NCI-H510A (cell line): ENCODE data around the gene SRSF12.

Experiments
- DNase-seq: peaks from one replicate; lab custom pipeline; 2025; lab: John Stamatoyannopoulos, UW

The SRSF12 gene

GRCh38 chr6:89117211-89118108, at the start of gene SRSF12:
TSS of gene SRSF12 (minus strand) at chr6:89118071. CDS start at chr6:89117887, 184 bp downstream.
- DNase-seq: no peak

DNA sequence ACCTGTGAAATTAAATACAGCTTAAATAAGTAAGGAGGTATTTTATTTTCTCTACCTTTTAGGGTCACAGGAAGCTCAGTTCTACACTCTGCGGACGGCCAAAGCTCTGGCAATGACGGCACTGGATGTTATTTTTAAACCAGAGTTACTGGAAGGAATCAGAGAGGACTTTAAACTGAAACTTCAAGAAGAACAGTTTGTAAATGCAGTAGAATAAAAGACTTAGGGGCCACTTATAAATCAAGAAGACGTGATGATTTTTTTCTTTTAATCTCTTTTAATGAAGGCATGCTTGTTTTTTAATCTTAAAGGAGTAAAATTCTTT, 44.1 kb upstream of the SRSF12 start:
- DNase-seq: no peak

DNA sequence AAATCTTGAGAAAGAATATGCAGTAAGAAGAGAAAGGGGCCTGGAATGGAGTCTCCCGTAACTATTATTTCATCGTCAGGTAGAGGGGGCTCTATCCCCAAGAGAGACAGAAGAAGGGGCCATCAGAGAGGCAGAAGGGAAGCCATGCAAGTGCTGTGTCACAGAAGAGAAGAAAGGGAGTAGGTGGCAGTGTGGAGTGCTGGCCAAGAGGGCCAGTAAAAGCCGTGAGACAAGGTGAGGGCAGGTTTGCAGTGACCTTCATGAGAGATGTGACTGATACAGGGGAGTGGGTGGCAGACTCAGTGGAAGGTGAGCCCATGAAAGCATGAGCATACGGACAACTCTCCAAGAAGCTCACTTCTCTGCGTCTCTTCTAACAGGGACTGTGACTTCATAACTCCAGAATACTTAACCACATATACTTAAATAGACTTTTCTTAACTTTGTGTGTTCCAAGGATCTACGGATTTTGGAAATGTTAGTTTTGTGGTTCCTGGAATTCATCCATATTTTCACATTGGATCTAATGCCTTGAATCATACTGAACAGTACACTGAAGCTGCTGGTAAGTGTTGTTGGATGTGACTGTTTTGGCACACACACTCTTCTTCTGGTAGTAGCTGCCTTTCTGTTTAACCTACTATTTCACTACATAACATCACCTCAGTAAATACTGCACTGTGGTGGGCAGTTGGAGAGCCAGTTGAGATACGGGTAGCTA, 43.6 kb upstream of the SRSF12 start:
- DNase-seq: no peak

DNA sequence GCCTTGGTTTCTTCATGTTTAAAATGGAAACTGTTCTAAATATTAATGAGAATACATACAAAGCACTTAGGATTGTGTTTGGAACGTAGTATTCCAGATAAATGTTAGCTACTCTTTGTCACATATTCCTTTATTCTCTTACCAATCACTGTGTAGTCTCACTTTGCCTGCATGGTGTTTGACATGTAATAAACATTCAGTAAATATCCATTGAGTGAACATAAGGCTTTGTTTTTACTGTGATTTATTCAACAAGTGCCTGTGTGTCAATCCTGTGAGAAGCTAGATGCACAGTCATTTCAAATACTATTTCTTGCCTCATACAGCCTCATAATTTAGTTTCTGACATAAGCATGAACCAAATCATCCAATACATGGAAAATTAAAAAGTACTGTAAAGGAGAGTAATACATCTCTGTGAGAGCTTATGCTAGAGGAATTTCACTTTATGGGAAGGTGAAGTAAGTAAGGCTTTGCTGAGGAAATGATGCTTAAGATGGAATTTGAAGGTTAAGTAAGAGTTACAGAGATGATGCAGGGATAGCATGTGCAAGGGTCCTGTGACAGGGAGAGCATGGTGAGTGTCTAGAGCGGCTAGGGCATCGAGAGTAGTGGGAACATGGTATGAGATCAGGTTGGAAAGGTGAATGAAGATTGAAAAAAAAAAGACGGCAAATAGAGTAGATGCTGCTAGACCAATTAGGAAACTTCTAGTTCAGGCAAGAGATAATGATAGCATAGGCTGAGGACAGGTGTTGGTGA, 42.6 kb upstream of the SRSF12 start:
- no peak for DNase-seq

GRCh38 chr6:89154131-89154530, 36.3 kb upstream of the SRSF12 start:
- DNase-seq: no peak

GRCh38 chr6:89148016-89148750, 30.3 kb upstream of the SRSF12 start:
- DNase-seq: no peak

GRCh38 chr6:89146718-89147700, 29.1 kb upstream of the SRSF12 start:
- DNase-seq: no peak

DNA sequence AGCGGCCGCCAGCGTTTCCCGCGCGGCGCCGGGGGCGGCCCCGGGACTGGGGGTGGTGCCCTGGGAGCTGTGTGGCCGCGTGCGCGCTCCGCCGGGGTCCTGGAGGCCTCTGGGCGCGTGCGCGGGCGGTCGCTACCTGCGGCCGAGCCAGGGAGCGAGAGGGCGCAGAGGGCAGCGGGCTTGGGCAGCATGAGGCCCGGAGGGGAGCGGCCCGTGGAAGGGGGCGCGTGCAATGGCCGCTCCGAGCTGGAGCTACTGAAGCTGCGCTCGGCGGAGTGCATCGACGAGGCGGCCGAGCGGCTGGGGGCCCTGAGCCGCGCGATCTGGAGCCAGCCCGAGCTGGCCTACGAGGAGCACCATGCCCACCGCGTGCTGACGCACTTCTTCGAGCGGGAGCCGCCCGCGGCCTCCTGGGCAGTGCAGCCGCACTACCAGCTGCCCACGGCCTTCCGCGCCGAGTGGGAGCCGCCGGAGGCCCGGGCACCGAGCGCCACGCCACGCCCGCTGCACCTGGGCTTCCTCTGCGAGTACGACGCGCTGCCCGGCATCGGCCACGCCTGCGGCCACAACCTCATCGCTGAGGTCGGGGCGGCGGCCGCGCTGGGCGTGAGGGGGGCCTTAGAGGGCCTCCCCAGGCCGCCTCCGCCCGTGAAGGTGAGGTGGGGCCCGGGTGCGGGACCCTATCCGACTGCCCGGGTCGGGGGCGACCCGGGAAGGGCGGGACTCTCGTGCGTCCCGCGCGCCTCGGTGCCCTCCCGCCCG, 28.3 kb upstream of the SRSF12 start, which contains the start of gene PM20D2:
Gene PM20D2, plus strand, starts transcription at position 100 of the 762 bp plus-strand sequence. Its CDS starts 90 bp downstream, at position 190.
- peak; percentile 55 for DNase-seq

DNA sequence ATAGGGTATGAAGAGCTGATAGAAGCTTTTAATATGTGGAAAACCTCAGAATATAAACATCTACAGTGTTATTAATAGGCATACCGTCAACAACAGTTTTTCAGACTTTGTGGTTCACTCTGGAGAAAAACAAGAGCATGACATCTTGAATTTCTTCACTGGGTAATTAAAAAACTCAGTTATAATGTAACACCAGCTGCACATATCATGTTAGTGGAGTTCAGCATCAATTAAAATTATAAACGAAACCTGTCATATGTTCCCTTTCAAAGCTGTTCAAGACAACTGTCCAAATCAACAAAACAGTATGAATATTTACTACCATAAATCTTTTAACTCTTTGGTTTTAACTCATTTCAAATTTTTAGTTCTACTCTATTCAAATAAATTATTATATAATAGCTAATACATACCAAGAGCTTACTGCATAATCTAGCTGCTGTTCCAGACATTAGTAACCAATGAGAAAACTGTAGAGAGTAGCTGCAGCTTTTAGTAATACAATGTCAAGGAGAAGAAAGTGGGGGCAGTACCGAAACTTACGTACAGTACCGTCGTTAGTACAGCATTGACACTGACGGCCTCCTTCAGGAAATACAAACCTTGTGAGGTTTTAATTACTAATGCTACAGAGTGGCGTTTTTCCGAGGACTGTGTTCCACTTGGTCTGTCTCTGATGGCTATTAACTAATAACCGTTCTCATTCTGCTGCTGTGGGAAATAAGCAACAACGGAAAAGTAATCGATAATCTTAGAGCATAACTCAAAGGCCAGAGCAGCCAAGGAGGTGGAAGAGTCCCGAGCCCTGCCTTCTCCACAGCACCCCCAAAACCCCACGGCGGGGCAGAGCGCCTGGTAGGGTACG, 27.5 kb upstream of the SRSF12 start:
- DNase-seq: no peak

- DNase-seq: no peak
Observed at GRCh38 chr6:89144354-89144906, 26.6 kb upstream of the SRSF12 start.

DNA sequence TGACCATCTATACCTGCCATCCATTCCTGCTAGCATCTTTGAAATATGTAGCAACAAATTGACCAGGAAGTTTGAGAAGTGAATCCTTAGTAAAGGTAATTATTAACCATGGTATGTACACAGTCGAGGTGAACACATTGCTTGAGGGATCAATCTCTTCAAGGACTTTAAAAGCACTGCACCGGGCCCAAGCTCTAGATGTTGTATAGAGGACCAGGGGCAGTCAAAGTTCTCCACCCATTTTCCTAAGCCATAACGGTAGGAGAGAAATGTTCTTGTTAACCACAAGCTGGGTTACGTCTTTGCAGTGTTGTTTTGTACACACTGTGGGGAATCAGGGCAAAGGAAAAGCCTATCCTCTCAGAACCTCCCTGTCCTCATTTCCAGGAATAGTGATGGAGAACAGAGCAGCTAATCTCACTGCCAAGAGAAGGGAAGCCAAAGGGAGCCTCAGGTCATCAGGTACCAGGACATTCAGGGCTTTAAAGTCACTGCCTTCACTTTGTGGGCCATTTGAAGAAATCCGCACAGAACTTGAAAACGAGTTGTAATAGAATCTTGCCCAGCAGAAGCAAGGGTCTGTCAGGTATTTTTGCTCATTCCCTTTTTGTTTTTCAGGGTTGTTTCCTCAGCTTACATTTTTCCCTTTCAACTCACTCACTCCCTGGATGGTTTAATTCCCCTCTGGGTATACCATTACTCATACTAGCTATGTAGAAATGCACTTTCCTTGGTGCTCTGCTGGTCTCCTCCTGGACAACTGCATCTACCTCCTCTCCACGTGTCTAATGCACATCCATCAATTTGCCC, 22.7 kb upstream of the SRSF12 start:
- no peak for DNase-seq

DNA sequence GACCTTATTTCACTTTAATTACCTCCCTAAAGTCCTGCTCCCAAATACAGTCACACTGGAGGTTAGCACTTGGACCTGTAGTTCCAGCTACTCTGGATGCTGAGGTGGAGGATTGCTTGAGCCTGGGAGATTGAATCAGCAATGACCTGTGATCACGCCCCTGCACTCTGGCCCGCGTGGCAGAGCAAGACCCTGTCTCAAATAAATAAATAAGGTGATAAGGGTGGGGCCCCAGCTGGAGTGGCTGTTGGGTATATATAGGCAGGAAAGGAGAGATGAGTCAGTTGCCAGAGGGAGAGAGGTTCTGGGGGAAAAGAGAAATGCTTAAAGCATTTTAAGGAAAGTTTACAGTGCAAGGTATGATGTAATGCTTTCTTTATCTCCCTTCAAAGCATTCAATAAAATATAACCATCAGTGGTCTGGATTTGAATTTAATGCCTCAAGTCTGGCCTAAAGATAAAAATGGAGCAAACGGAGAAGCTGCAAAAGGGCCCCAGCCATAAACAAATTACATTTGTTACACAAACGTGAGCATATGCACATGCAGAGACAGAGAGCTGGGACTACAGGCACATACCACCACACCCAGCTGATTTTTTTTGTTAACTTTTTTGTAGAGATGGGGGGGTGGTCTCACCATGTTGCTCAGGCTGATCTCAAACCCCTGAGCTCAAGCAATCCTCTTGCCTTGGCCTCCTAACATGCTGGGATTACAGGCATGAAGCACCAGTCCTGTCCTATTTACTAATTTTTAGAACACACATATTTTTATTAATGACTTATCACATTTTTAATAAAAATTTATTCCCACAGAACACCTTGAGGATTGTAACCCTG, 21.9 kb upstream of the SRSF12 start:
- DNase-seq: no peak

DNA sequence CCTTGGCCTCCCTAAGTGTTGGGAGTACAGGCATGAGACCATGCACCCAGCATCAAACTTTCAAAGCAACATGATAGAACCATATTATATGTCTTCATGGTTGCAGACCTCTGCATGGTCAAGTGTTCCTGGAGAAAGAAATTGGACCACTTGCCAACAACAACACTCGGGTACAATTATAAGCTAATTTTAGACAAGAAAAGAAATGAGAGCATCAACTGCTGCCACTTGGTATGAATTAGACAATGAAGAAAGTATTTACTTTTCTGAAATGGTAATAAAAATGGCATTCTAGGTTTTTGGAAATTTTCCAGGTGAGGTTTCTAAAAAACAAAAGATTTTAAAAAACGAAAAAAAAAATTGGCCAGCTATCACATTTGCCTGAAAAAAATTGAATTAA, 20.3 kb upstream of the SRSF12 start:
- DNase-seq: no peak

DNA sequence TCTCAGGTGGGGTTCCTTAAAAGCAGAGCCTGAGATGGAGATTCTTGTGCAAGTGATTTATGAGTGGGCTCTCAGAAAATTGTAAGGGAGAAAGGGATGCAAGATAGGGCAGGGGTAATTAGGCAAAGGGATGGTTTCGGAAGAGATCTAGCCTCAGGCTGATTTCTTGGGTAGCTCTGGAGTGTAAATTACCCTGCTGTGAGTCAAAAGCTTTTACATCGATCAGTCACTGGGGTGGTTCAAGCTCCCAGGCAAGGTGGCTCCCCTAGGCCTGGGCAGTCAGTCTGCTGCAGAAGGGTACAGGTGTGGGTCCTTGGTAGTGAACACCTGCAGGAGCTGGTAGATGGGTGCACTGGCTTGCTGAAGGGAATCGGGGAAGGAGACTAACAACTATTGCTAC, 16.9 kb upstream of the SRSF12 start:
- DNase-seq: no peak

GRCh38 chr6:89133981-89134380, 16.1 kb upstream of the SRSF12 start:
- DNase-seq: no peak

DNA sequence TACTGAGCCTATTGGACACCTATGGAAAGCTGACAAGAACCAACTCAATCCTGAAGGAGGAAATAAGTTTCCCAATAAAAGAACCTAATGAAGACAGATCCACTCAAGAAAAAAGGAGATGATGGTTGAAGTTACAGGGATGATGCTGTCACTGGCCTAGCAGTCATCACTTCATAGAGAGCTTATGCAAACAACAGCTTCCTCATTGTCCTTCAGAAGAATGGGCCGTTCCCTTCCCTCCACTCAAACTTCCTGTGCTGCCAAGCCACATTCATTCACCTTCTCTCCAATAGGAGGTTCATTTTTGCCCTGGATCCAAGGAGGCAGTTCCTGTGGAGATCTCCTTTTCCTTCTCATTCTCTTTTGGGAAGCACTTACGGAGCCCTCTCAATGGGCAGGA, 14.2 kb upstream of the SRSF12 start:
- no peak for DNase-seq

DNA sequence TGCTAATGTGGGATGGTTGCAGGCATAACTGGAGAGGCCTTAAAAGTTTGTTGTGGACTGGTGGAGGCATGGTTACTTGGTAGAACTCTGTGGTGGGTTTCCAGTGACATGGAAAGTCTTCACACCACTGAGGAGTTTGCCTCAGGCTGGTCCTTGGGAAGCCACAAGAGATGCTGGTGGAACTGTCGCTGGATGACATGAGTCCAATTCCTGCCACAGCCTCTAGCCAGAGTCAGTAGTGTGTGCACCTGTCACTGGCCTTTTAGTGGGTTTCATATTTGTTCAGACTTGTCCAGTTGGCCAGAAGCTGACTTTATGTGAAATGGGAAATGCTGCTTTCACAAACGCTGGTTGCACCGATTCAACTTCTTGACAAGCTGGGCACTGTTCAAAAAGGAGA, 13.7 kb upstream of the SRSF12 start:
- no peak for DNase-seq
